Stimulated activated CD4-positive, alpha-beta T cell treated with anti-CD3 and anti-CD28 coated beads, Interleukin-1b, Interleukin-23, amount 100 ng/mL, for 4 hours (primary cell): ENCODE measurements around the gene CRHR1.

ENCODE experiments used
- DNase-seq, 2 donors: peaks; one replicate each; pipeline ENCODE4 v3.0.0-alpha.2; 2020; ENCODE audit warnings: low read depth in 2 of 2

The CRHR1 gene

DNA sequence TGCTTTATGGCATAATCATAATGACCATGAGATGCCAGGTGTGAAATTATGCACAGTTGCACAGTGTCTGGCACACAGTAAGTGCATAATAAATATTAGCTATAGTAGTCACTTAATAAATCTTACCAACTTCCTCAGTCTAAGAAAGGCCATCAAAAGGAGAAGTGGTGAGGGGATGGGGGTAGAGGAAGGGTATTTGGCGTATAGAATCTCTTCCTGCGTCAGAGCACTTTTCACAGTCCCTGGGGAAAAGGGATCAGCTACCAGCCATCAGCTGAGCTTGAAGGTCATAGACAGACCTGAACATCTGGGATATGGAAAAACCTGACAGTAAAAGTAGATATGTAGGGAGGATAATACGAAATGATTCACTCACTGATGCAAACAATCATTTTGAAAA is 5.8 kb downstream of the CRHR1 start:
- no peak for DNase-seq

DNA sequence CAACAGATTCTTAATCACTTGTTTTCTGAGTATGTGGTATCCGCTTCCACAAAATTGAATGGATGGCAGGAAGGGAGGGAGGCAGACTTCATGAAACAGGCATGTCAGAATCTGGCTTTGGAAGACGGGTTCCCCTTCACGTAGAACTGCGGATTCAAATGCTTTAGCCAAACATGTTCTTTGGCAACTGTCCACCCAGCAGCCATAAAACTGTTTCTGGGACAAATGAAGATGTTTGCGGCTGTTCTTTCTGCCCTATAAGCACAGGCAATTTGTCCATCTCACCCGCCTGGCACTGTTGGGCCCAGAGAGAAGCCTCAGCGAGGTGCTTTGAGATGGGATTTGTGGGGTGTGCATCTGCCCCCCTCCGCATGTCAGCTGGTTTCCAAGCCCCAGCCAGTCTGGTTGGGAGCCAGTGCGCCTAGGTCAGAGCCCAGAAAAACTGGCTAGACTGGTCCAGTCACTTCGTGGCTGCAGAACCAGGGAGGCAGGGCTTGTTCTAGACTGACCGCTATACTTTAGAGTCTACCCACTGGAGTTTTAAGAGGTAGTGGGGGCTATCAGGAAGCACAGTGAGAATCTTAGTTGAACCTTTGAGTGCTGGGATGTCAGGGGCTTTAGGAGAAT is 6.3 kb downstream of the CRHR1 start:
- DNase-seq, result no peak

DNA sequence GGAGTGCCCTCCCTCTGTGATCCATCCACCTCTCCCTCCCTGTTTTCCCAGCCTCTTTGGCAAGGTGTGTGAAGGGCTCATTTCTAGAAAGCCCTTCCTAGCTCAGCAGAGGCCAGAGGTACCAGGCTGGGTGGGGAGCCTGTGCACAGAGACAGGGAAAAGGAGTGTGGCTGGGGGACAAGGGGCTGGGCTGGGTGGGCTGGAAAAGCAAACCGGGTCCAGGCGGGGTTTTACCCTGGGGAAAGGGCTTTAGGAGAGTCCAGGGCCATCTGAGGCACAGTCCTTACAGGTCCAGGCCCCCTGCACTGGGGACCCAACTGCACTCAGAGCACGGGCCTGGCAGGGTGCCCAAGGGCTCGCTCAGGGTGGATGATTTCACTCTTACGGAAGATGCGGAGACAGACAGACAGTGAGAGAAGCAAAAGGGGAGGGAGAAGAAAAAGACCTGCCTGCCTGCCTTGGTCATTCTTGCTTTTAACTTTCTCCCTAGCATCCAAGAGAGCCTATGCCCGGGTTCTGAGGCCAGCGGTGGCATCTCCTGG is 7.0 kb downstream of the CRHR1 start:
- no peak for DNase-seq

DNA sequence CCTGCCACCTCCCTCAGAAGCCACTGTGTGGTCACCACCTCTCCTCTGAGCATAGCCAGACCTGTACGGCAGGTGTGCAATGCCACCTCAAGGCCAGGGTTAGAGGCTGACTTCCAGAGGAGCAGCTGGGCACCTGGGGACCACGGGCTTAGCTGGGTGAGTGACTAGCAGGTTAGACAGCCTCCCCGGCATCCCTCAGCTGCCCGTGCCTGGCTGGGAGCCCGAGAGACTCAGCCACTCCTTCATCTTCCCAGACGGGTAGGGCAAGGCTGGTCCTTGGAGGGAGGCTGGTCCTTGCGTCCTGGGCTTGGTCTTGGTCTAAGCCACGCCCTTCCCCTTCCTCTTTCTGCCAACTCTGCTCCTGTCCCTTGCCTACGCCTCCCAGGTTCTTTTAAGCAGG is 7.8 kb downstream of the CRHR1 start:
- no peak for DNase-seq

DNA sequence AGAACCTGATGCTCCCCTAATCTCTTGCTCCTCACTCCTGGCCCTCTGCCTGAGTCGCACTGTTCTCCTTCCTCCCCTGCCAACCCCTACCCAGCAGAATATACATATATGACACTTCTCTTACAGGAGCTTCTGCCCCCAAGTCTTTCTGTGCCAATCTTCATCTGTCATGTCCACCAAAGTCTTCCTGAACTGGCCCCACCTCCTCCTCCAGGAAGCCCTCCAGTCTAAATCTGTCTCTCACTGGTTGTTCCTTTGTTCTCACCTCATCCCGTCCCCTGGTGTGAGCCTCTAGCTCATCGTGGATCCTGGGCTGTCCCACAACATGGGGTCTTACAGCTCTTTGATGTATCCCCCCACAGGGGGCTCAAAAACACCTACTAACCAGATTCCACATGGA is 8.3 kb downstream of the CRHR1 start:
- DNase-seq, result no peak

DNA sequence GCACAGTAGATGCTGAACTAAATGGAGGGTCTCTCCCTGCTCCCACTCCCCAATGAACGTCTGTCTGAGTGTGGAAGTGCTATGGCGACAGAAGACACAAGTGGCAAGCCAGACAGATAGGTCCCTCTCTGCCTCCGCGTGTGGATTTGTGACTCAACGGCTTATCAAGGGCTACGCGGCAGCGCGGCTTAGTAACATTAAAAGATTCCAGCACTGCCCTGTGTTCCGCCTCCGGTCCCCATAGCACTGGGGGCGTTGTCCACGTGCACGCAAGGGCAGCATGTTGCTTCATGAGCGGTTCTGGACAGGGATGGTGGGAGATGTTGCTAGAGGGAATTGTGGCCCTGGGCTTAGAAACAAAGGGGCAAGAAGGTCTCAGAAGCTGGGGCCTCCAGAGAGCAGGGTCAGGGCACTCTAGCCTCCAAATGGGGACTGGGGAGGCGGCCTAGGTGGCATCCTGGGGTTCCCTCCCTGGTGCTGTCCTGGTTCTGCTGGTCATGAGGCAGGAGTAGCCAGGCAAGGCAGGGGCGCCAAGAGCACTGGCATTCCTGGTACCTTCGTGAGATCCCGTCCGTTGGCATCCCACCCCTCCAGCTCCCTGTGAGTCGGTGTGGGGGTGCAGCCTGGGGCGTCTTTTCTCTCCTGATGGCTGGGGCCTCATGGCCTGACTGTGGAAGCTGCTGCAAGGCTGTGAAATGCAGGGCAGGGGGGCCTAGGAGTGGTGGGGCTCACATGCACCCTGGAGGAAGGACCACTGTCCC is 9.1 kb downstream of the CRHR1 start:
- no peak for DNase-seq

DNA sequence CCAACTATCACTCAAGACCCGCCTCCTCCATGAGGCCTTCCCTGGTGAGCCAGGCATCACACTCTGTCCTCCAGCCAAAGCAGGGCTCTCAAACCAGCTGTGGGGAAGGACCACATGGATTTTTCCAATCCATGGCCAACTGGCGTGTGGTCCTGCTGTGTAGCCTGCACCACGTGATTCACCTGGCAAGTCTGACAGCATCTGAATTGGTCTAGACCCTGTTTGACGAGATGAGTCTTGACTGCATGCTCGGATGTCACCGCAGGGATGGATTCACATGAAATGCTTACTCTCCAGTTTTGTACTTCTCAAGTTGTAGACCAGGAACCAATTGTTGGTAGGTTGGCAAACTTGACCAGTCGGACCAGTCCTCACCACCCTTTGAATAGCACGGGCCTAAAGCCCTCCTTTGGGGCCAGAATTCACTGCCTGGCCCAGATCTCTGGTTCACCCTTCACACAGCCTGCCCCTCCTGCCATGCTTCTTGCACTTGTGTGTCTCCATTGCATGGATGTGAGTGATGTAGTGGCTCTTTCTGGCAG is 9.9 kb downstream of the CRHR1 start:
- no peak for DNase-seq

DNA sequence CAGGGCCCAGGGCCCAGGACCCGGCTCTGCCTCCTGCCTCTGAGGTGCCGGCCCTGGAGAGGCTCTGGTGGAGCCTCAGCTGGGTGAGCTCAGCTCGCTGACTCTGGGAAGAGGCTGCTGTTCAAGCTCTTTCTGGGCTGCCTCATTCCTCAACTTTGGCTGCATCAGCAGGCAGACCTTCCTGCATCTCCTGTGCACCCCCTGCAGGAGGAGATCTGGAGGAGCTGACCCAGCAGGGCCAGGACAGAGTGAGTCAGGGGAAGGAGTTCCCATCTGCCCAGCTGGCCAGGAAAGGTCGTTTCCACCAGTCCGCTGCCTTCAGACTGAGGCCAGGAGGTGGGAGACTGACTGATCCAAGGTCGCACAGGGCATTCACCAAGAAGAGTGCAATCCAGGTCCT is 10.7 kb downstream of the CRHR1 start:
- no peak for DNase-seq

DNA sequence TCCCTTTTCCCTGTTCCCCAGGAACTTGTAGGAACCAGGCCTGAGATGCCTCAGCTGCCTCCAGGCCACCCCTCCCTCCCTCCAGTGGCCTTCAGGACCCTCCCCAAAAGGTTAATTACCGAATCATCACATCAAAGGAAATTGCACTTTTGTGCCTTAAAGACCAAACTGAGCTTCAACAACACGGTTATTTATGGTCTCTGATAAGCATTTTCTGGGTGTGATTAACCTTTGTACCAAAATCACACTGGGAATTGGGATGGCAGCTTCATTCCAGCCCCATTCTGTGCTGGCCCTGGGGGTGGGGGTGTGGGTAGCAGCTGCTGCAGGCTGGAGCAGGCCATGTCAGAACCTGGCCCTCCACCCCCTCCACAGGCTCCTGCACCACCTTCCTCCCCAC is 16.7 kb downstream of the CRHR1 start:
- no peak for DNase-seq

DNA sequence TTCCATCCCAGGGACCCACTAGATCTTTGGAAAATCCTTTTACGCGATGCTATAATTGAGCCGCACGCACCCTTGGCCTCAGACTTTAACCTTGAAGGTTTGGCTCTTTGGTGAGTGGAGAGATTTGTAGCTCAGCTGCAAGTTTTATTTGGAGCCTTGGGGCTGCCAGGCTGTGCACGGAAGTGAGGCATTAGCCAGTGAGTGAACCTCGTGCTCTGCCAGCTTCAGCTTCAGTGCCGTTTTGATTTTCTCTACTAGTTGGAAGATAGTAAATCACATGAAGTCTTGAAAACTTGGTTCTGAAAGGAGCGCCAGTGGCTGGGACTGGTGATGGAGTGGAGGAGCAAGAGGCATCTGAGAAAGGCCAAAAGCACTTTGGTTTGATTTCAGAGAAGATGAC is 17.3 kb downstream of the CRHR1 start:
- DNase-seq, result no peak

DNA sequence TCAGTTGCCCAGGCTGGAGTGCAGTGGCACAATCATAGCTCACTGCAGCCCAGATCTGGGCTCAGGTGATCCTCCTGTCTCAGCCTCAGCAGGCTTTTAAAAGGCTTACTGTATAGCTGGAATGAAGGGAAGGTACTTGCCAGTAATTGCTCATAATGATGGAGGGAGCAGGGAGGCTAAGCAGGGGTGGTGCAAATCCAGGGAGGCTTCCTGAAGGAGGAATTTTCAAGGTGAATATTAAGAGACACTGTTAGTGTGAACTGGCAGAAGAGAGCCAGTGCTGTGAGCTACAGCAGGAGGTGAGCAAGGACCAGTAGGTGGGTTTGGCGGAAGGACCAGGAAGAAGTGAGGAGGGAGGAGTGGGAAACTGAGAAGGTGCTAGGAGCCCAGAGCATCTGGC is 24.7 kb downstream of the CRHR1 start:
- no peak for DNase-seq

DNA sequence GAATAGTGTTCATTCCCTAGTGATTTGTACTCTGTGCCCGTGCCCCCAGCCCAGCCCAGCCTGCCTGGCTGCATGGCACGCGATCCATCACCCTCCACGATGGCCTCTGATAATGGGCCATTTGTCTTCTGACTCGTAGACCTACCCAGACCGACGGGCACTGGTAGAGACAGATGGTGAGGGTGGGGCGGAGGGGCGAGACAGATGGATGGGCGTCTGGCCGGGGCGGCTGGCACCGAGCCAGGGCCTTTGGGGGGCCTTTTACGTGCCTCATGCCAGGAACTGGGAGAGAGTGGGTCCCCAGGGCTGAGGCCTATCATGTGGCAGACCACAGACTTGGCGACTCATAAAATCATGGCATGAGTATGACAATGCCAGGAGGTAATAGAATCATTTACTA is 25.4 kb downstream of the CRHR1 start:
- no peak for DNase-seq

DNA sequence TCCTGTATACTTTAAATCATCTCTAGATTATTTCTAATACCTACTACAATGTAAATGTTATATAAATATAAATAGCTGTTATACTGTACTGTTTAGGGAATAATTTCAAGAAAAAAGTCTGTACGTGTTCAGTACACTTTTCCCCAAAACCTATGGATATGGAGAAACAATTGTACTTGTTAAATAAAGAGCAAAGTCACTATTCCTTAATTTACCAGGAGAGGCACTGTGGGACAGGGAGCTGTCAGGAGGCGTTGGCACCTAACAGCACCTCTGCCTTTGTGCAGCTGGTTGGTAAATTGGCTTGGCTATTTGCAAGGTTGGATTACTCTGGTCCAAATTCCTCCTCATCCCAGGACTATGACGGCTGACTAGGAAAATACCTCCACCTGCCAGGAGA is 28.0 kb downstream of the CRHR1 start:
- DNase-seq, result no peak

DNA sequence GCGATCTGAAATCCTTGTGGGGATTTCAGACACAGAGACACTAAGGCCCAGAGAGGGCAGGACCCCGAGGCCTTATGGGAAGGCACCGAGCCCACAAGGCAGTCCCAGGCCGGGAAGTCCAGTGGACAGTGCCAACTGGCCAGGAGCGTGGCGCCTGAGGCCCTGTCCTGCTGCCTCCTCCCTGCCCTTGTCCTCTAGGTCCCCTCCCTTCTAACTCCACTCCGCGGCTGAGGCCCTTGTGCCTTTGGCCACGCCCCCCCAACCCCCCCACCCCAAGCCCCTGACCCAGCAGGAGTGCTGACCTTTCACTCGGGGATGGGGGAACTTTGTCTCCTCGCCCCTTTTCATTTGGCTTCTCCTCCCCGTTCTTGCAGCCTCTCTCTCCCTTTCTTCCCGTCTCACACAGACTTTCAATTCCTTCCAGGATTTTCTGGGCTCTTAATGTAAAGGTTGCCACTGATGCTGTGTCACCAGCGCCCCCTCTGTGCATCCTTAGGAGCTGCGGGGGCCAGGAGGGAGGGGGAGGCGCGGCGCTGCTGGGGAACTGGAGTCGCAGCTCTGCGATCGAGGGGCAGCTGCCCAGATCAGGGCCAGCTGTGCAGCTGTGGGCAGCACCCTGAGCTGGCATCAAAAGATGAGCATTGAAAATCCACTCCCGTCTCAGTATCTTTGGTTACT is 29.1 kb downstream of the CRHR1 start:
- DNase-seq, result no peak

DNA sequence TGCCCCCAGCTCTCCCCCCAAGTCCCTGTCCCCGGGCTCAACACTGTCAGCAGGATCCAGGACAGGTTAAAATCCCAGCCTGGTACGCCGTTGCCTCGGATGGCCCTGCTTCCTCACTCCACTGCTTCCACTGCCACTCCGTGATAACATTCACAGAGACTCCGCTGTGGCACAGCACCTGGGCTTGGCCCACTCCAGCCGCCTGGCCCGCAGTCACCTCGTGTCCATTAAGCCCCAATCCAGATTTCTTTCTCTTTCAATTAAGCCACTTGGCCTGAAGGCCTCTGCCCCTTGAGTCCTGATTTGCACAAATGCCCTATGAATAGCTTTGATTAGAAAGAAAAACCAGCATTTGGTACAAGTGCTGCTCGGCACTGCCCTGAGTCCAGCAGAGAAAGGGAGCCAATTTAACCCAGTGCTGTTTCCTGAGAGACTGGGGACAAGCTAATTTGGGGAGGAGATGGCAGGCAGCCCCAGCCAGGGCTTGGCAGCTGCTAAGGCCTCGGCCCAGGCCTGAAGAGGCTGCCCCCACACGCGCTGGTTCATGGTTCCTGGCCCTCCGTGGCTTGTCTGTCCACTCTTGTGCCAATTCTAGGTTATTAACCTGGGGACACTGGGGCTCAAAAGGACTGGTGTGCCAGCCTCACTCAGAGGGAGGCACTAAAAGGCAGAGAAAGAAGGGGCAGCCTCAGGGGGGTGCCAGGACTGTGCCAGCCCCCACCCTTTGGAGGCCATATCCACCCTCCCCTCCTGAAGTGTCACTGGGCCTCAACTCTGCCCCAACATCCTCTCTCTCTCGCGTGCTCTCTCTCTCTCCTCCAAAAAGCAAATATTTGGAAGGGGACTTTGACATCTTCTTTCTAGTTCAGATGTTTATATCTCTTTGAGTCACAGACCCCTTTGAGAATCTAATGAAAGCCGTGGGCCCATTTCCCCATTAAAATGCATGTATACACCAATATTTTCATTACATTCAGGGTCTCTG is 30.8 kb downstream of the CRHR1 start:
- DNase-seq, result no peak

DNA sequence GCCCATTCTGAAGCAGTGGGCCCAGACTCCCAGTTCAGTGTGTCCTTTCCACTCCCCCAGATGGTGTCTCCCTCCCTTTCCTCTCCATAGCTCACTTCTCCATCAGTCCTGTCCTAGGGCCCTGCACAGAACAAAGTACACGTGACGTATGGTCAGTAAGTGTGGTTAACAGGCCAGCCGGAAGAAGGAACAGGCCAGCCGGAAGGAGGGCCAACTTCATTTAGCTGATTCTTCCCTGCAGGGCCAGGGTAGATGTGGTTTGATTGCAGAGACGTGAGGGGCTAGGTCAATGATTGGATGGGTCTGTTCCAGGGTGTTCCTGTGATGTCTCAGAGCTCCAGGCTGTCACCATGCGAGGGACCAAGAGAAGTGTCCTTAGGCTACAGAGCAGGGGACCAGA is 31.6 kb downstream of the CRHR1 start:
- DNase-seq, result no peak

DNA sequence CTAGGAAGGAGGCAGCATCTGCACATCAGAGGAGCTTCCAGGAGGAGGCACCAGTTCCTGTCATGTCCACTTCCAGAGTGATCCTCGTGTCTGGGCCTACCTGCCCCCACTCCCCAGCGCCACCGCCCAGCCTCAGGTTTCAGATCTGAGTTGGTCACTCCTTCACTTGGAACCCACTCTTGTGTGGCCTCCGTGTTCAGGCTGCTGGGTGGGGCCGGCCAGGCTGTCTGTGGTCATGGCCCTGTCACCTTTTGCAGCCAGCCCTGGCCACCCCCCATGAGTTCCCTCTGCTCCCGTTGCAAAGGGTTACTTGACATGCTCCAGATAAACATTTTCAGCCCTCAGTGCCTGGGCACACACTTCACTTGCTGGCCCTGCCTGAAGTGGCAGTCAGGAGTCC is 33.9 kb downstream of the CRHR1 start:
- DNase-seq, result no peak

DNA sequence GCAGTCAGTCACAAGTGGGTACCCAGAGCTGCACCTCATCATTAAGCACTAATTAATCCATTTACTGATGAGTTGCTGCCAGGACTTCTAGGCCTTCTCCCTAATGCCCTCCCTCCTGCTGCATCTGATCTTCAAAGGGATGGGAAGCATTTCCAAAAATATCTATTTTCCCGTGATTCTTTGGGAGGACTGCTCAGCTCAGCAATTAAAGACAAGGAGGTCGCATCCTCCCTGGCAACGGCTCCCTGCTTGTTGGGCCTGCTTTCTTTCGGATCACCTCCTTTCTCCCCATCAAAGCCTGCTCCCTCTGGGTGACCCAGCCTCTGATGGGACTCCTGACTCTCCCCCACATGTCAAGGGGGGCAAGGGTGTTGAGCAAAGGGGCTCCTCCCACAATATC is 34.6 kb downstream of the CRHR1 start:
- no peak for DNase-seq

DNA sequence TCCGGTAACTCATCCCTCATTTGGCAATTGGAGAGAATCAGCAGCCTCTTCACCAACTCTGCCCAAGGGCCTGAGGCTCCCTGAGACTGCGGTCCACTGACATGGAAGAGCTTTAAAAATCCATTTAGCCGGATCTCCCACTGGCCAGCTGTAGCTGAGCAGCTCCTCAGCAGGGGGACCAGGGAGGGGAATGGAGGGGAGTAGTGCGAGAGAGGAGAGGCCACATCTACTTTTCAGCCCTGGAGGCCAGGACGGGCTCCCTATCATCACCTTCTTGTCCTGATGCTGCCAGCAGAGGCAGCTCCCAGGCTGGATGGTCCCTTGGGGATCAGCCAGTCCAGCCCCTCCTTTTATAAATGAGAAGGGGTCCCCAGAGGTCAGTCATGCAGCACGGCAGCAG is 35.5 kb downstream of the CRHR1 start:
- no peak for DNase-seq

DNA sequence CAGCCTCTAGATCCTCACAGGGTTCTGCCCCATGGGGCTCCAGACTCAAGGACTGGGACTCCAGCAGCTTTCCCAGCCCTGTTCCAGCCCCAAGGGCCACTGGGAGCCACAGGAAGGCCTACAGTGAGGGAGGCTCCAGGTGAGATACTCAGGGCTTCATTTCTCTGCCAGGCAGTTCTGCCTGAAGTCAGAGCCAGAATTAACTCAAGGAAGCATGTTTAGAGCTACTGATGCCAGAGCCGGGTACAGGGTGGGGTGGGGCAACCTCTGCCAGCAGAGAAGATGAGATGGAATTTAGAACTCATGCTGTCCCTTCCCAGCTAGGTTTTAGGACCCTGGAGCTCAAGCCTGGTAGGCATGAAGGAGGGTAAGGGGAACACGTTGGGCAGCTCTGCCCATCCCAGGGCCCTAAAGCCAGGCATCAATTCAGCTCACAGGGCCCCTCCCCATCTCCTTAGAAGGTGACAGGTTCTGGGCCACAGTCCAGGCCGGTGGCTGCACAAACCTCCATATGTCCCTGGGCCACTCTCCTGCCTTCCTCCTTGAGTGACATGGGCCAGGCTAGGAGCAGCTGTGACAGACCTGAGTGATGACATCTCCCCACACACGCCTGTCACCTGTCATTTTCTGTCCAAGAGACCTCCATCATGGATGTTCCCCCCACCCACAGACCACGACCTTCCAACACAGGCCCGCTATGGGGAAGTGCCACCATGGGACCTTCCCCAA is 36.1 kb downstream of the CRHR1 start:
- no peak for DNase-seq

DNA sequence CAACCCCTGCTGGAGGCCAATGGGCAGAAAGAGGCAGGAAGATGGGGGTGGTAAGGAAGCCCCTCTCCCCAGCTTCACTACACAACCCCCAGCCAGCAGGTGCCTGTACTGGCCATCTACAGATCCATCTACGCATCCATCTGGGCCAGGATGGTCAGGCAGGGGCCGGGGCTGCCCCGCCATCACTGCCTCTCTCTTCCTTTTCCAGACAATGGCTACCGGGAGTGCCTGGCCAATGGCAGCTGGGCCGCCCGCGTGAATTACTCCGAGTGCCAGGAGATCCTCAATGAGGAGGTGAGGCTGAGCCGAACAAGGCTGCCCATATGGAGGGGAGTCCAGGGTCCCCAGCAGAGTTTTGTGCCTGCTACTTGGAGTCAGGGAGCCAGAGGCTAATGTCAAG is 37.0 kb downstream of the CRHR1 start:
- no peak for DNase-seq
